Stimulated activated CD4-positive, alpha-beta T cell treated with anti-CD3 and anti-CD28 coated beads, Interleukin-2, amount 100 ng/mL, for 4 hours (primary cell): ENCODE measurements around the gene AHRR.
"Not testable (repeated sequence)": the region's sequence is repeated elsewhere in the genome, so short reads cannot be mapped to it uniquely, and the experiment has no call there.

Experiments
- DNase-seq: peaks from one replicate; pipeline ENCODE4 v3.0.0-alpha.2; 2020; ENCODE audit warnings: low read depth

Gene AHRR

GRCh38 chr5:396531-396961 is 75.0 kb downstream of the AHRR start:
- no peak for DNase-seq

- DNase-seq, result not testable (repeated sequence)
Measured at GRCh38 chr5:398141-398474, 76.6 kb downstream of the AHRR start.

GRCh38 chr5:398475-399295 is 77.2 kb downstream of the AHRR start:
- no peak for DNase-seq

DNA sequence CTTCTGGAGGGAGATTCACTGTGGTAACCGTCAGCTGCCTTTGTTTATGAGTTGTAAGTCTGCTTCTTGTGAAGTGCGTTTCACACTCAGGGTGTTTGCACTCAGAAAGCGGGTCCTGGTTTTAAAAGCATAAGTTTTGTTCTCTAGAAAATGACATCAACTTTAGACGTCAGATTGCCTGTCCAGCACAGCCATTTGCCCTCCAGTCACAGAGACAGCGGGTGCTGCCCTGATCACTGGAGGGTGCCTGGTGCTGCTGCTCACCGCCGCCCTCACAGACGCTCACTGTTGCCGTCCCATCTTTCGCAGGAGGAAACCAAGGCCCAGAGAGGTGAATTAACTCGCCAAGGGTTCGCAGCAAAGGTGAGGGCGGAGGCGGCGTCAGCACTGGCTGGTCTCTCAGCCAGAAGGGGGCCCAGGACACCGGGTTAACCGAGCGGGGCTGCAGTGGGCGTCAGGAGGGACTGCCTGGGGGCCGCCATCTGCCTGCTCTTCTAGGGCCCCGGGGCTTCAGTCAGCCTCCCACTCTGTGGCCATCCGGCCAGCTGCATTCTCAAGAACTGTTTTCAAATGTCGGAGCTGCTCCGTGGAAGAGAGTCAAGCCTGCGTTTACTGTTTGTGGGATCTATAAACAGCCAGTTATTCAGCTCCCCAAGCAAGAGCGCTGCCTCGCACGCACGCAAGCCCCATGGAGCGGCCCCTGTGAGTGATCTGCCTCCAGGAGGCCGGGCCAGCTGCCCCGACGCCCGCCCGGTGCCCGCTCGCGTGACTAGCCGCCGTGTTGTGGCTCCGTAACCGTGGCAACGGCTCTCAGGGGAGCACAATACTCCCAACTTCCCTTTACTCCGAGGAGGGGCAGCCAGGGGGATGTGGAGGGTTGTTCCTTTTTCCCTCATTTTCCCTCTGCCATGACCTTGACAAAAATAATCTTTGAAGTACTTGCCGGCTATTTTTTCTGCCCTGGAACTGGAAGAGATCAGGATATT is 78.1 kb downstream of the AHRR start:
- DNase-seq, result no peak

DNA sequence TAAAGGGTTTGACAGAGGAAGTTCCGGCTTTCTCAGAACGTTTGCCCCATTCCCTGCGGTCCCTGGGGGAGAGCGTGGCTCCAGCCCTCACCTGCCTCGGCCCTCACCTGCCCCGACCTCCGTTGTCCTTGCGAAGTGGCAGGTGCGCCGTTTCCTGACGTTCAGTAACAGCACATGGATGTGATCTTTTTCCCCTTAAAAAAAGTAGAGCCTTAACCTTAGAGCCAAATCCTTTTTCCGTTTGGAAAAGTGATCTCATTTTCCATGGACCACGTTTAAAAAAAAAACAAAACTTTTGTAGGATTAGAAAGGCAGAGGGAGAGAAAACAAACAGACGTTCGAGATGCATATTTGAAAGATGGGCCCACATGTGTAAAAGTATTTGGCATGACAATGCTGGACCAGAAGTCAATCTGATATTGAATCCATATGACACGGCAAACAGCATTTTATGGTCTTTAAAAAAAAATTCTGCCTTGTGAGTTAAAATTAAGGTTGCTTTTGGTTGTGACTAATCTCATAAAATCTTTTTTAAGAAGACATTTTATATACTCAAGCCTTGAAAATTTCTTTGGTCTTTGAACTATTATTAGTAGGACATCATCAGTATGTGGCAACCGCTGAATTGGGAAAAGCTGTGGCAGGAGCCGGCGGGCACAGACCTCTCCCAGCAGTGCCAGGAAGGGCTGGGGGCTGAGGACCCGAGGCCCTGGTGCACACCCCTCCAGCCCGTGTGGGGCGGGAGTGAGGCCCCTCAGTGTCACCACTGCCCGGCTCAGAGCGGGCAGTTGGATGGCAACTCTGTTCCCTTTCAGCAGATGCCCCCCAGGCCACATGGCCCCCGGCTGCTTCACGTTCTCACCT is 79.0 kb downstream of the AHRR start:
- DNase-seq, result no peak

DNA sequence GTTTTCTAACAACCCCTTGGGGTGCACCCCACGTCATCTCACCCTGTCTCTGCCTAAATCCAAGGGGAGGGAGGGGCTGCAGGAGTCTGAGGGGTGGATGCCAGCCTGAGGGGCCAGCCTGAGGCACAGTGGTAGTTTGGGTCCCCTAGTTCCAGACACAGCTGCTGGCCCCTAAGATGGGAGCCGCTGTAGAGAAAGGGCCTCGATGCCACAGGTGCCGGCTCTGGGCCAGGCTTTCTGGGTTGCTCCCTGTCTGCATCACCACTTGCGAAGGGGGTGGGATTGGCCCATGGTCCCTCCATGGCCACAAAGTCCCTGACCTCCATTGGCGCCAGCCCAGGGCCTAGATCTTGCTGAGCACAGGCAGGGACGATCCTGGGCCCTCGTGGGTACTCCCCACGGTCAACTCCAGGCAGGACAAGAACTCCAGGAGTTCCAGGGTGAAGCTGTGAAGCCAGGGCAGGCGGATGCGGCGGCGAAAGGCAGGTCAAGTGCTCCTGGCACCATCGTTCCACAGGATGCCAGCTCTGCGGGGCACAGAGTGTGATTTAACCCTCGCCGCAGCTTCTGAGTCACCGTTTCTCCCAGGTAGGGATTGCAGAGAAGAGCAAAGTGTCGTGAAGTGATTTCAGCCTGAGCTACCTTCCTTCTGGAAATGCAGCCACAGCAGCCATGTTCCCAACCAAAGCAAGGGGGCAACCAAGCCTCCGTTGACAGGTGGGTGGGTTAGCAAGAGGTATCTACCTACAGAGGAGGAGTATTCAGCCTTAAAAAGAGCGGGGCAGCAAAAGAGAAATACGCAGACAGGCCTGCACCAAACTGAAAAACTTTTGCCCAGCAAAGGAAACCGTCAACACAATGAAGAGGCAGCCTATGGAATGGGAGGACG is 79.9 kb downstream of the AHRR start:
- no peak for DNase-seq

- DNase-seq, result not testable (repeated sequence)
Measured at GRCh38 chr5:402219-402614, 80.7 kb downstream of the AHRR start.

DNA sequence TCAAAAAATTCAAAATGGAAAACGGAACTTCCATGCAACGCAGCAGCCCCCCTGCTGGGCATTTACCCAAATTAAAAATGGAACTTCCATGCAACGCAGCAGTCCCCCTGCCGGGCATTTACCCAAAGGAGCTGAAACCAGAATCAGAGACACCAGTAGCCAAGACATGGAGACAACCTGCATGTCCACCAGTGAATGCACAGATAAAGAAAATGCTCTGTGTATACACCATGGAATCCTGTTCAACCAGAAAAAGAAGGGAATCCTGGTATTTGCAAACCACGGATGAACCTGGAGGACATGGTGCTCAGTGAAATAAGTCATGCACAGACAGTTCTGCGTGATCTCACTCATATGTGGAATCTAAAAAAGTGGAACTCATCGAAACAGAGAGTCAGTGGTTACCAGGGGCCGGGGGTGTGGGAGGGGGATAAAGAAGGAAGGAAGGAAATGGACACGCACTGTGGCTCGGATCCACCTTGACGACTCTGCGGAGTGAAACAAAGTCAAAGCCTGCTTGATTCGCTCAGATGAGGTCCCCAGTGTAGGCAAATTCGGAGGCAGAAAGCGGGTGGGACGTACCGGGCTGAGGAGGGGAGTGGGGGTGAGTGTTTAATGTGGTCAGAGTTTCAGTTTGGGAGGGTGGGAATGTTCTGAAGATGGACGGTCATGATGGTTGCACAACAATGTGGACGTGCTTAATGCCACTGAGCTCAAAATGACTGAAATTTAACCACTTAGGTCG is 81.3 kb downstream of the AHRR start:
- no peak for DNase-seq

DNA sequence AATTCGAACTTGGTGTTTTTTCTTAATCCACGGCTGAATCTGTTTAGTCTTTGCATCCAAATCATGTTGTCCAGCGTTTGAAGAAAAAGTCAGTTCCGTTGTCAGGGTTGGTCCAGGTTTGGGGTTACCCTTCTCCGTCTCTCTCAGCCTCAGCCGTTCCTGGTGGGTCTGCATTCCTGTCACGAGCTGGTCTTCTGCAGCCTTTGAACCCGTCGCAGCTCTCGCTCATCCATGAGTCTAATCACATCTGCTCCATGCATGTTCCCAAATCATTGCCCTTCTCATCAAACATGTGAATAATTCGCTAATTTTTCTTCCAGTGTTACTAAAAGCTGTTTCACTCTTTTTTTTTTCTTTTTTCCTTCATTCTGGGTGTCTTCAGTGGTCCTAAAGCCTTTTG is 82.5 kb downstream of the AHRR start:
- DNase-seq, result no peak

DNA sequence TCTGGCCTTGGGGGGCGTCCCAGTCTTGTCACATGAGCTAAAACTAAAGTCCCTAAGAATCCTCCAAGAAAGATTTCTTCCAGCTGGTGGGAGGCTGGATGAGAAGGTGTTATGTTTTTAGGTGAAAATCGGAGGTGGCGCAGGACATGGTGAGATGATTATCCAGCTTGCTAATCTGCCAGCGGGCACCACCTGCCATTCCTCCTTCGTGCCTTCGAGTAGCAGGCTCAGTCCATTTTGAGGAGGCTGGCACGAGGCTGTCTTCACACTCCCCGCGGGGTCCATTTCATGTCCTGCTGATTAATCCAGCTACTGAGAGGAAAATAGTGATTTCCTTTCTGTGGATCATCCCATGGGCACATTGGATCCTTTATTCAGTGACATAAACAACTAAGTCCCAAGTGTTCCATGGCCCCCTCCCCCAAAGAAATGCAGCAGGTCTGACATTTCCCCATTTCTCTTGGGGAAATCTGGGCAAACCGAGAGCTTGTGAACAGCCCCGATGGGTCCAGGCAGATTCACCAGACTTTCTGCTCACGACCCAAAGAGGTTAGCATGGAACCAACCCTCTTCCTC is 83.2 kb downstream of the AHRR start:
- DNase-seq, result no peak

DNA sequence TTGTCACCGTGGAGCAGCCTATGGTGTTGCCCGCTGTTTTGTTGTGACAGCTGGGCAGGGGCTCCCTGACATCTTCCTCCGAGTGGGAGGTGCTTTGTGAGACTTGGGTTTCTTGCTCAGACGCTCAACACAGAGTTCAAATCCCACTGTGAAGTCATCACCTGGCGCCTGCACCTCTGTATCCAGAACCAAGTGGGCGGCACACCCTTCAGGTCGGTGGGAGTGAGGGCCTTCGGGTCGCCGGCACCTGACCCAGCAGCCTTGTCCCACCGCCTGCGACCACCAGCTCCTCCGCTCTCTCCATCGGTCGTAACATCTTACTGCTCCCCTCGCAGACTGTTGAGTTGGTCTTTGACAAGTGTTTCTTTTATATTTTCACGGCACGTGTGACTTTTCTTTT is 83.9 kb downstream of the AHRR start:
- DNase-seq, result no peak

DNA sequence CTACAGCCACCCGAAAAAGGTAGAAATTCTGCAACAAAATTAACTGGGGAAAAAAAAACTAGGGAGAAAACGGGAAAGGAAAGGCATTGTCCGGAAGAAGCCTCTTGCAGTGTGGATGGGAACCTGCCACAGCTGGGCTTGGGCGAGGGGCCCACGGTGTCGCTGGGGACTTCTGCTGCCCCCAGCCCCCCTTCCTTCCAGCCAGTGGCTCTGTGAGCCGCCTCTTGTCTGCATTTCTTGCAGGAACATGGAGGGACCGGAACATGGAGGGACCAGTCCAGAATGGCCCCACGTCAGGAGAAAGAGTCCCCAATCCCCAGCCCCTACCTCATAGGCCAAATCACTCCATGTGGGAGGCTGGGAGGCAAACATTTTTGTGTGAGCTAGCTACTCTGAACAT is 84.5 kb downstream of the AHRR start:
- DNase-seq, result no peak

- no peak for DNase-seq
Measured at GRCh38 chr5:407051-407450, 85.5 kb downstream of the AHRR start.

DNA sequence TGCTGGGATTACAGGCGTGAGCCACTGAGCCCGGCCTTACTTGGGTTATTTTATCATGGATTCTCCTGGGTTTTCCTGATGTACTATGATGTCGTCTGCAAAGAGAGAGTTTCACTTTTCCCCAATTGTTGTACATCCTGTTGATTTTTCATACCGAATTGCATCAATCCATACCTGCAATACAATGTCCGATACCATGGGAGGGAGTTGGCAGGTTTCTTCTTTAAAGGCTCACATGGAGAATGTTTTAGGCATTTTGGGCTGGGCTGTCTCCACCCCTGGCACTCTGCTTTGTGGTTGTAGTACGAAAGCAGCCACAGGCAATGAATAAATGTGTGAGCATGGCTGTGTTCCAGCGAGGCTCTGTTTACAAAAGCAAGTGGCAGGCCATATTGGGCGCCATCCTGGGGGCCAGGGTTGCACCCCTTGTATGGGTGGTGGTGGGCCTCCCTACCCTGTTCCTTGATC is 86.3 kb downstream of the AHRR start:
- no peak for DNase-seq

DNA sequence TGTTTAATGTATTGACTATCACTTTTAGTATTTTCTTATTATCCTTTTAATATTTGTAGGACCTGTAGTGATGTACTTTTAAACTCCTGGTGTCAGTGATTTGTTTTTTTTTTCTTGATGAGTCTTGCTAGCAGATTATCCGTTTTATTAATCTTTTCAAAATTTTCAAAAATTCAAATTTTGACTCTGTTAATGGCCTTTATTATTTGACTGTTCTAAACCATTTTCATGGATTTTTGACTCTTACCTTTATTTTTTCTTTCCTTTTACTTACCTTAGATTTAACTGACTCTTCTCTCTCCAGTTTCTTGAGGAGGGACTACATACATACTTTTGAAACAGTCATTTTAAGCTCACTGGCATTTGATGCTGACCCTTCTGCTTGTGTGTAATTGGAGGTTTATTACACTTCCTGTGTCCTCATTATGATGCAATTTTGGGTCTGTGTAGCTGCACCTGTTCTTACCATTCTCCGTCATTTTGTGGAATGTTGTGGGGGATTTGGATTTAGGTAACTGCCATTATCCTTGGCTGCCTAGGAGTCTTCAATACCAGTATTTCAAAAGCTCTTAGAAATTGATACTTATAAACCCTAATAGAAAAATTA is 89.5 kb downstream of the AHRR start:
- no peak for DNase-seq

DNA sequence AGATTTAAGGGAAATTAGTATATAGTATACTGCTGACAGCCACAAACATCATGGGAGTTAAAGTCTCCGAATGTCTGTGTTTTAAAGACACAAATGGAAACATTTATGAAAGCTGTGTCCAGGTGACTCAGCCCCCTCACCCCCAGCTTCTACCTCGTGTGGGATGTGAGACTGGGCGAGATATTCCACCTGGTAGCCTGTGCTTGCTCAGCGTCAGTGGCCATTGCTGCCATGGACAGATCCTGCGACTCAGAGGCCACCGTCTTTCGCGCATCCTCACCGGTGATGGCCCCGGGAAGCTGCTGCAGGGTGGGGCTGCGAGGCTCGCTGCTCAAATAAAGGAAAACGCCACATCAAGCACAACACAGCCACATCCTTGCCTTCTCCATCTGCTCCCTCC is 90.2 kb downstream of the AHRR start:
- DNase-seq, result no peak

- DNase-seq, result not testable (repeated sequence)
Measured at GRCh38 chr5:414991-415927, 93.7 kb downstream of the AHRR start.

DNA sequence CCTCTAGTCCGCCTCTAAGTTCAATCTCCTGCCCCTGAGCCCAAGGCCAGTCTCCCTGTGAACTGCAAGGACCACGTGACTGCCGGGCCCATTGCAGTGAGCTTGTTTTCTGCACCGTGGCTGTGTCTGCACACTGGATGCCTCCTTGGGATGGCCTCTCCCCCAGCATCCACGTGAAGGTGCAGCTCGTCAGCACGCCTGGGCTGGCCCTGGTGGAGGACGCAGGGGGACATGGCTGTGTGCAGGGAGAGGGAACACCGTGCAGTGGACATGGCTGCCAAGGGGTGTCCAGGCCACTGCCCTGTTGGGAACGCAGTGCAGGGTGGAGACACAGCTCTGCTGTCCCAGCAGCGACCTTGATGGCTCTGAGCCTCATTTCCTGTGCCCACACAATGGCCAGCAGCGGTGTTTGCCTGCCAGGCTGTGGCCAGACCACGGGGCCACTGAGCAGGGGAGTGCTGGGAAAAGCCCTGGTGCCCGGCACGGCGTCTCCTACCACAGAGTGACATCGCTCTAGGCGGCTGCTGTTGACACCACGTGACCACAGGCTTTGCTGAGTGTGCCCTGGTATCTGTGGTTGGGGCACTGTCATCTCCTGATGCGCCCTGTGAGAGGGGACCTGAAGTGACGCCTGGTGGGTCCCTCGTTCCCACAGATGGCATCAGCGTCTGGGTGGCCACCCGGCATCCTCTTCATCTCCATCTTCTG is 94.6 kb downstream of the AHRR start:
- no peak for DNase-seq
